ENCODE measurements around the gene PTPRC.

DNA sequence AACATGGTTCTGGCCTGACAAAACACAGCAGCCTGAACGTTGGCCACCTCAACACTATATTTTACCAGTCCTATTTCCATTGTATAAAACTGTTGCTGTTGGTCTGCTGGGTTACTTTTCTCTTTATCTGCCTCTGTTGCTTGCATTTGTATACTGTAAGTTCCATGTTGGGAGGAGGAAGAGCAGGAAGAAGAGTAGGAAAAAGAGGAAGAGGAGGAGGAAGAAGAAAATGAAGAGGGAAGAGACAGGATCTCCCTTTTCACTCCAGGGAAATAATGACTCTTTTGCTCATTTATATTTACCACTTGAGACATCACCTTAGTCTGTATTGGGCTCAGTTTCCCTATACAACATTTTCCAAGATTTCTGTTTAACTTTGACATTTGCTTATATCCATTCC, 134.2 kb downstream of the PTPRC start:
- TF ChIP-seq, protein P1, sequence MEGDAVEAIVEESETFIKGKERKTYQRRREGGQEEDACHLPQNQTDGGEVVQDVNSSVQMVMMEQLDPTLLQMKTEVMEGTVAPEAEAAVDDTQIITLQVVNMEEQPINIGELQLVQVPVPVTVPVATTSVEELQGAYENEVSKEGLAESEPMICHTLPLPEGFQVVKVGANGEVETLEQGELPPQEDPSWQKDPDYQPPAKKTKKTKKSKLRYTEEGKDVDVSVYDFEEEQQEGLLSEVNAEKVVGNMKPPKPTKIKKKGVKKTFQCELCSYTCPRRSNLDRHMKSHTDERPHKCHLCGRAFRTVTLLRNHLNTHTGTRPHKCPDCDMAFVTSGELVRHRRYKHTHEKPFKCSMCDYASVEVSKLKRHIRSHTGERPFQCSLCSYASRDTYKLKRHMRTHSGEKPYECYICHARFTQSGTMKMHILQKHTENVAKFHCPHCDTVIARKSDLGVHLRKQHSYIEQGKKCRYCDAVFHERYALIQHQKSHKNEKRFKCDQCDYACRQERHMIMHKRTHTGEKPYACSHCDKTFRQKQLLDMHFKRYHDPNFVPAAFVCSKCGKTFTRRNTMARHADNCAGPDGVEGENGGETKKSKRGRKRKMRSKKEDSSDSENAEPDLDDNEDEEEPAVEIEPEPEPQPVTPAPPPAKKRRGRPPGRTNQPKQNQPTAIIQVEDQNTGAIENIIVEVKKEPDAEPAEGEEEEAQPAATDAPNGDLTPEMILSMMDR (conservative IDR thresholded peaks at IDR 0.05 in 1 of 2, IDR thresholded peaks at IDR 0.05 in 1 of 2; ENCODE audit: low read depth in 1 of 2, low read length in 2 of 2): no peak
- no peak for TF ChIP-seq EZH2 (IDR thresholded peaks at IDR 0.05; ENCODE audit: low read length, missing control alignments)
